Left renal cortex interstitium (tissue), 4 donors: ENCODE data around the gene ANKRD33B. TPM values are rescaled to one million over a fixed set of nuclear protein-coding genes. Genes with fewer than 3 reads are reported as not detected.
"Not testable (repeated sequence)": the region's sequence is repeated elsewhere in the genome, so short reads cannot be mapped to it uniquely, and the experiment has no call there.

Experiments used
- DNase-seq, 4 donors: peaks; one replicate each; pipeline ENCODE4 v3.0.0-alpha.2; 2013; ENCODE audit warnings: low read depth in 4 of 4, low spot score in 2 of 4, missing footprints in 1 of 4
- polyA plus RNA-seq, 4 donors: library from polyadenylated mRNA; unstranded; fragments of 120-200 nt; gene quantifications; one replicate each; pipeline ENCODE4 v1.2.1, GENCODE V29; 2013; ENCODE audit not compliant: insufficient read length in 4 of 4

The ANKRD33B gene
- polyA plus RNA-seq, 4 donors = 1.5 to 1.7 (median 1.6) TPM

DNA sequence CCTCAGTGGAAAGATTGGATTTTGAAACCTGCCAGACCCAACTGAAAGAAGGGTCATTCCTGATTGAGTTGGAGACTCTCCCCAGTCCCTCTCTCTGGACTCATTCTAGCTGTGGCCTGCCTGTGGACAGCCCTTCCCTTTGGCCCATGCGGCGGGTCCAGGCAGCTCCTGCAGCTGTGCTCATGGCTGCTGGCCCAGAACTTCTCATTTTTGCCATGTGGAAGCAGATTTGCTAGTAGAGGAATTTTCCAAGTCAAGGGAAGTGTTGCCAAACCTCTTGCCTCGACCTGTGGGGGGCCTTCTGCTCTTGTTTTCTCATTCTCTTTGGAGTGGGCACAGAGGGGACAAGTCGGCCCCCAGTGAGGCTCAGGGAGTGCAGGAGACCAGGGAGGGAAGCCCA, 89.2 kb downstream of the ANKRD33B start:
- DNase-seq = no peak

DNA sequence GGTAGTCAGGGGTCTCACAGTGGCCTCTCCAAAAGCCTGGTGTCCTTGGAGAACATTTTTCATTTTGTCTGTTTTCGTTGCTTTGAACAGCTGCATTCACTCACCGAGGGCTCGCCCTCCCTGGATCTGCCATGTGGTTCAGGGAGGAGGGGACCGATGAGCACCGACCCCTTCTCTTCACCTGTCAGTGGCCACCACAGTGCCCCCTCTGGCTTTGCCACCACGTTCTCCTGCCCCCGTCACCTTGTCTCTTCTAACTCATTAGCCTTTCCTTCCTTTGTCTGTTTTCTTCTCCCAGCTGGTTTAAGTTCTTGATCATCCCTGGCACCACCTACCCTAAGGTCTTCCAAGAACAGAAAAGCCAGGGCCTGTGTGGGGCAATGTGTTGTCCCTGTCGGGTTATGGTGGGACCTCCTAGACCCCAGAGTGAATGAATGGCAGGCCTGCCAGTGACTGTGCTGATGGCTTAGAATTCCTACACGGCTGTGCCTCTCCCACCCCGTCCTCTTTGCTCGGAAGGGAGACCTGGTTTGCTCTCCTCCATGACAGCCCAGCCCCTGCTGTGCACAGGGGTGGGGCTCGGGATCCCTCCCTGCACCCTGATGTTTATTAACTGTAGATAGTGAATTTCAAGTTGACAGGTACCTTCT, 90.0 kb downstream of the ANKRD33B start:
- DNase-seq = no peak

- no peak for DNase-seq
Measured at GRCh38 chr5:10654566-10654965, 90.7 kb downstream of the ANKRD33B start.

DNA sequence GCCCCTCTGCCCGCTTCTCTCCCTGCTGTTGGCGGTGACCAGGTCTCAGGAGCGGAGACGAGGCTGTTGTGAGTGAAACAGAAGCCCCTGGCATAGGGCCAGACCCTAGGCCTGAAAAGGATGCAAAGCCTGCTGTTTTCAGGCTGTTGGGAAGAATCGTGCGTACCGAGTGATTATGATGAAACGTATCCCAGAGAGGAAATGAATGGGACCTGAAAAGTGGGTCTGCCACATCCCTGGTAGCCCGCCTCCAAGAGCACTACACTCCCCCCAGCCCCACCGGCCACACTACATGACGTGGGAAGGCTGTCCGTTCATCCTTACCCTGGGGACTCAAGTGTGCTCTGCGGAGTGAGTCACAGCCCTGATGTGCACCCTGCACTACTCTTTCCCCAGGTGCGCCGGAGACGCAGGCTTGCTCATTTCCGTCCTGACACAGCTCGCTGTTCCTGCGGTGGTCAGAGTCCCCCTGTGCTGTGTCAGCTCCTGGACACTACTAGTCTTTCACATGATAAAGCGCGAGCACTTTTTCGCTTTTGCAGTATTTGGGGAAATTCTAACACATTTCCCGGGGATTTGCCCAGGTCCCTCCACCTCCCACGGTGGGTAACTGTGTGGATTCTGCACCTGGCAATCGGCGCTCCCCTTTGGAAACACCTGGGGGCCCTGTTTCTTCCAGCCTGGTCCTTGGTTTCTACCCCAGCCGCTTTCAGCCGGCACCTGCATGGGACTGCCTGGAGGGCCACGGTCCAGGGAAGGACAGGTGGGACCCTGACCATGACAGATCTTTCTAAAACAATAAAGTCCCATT, 91.5 kb downstream of the ANKRD33B start:
- DNase-seq = no peak

- DNase-seq = no peak
Measured at GRCh38 chr5:10655972-10656830, 92.3 kb downstream of the ANKRD33B start.

- DNase-seq = no peak
Measured at GRCh38 chr5:10658265-10658664, 94.4 kb downstream of the ANKRD33B start.

DNA sequence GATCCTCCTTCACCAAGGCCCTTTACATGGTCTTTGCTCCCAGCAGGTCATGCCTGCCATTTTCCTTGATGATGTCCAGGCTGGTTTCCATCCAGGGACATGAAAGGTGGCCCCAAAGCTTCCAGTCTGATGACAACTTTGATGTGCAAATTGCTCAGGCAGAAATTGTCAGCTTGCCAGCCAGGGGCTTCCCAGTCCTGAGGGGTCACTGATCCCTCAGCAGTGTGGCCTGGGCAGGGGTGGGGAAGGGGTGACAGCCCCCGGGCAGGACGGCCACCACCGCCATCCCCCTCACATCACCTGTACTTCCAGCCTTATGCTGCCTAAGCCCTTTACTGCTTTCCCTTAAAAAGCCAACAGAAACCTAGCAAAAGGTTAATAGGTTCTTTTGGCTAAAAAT, 96.3 kb downstream of the ANKRD33B start:
- DNase-seq = no peak

DNA sequence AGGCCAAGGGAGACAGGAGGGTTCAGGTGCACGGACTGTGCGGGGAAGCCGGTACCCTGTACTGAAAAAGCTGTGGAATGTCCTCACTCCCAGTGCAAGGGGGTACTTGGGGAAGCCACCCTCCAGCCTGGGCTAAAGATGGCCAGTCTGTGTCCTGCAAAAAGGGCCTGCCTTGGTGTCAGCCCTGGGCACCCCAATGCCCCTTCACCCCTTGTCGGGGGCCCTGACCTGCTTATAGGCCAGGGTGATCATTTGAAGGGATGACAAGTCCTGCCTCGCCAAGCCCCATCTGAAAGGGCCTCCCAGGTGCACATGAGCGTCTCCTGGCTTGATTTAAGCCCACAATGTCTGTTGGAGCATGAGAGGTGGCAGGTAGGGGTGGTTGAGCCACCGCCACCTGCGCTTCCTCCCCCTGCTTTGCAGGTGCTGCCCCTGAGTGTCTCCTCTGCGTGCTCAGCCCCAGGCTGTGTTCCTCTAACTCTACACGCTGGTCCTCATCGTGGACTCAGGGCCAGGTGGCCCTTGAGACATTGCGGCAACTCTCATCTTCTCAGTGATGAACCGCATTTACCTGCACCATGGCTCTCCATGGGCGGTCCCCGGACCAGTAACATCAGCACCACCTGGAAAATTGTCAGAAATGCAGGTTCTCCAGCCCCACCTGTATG, 97.0 kb downstream of the ANKRD33B start:
- no peak for DNase-seq

- no peak for DNase-seq
Measured at GRCh38 chr5:10661401-10661800, 97.5 kb downstream of the ANKRD33B start.

DNA sequence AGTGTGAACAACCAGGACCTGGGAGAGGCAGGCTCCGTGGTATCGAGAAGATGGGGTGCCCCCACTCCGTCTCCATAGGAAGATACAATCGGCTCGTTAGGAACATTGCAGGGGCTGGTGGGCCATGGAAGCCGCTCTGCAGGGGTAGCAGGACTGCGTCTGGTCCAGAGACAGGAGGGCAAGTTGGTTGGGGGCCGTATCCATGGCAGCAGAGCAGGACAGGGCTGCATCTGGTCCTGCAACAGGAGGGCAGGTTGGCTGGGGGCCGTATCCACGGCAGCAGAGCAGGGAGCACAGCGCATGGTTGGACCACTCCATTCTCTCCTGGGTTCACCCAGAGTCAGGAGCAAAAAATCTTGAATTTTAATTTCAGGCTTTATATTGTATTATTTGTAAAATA, 98.2 kb downstream of the ANKRD33B start:
- no peak for DNase-seq

DNA sequence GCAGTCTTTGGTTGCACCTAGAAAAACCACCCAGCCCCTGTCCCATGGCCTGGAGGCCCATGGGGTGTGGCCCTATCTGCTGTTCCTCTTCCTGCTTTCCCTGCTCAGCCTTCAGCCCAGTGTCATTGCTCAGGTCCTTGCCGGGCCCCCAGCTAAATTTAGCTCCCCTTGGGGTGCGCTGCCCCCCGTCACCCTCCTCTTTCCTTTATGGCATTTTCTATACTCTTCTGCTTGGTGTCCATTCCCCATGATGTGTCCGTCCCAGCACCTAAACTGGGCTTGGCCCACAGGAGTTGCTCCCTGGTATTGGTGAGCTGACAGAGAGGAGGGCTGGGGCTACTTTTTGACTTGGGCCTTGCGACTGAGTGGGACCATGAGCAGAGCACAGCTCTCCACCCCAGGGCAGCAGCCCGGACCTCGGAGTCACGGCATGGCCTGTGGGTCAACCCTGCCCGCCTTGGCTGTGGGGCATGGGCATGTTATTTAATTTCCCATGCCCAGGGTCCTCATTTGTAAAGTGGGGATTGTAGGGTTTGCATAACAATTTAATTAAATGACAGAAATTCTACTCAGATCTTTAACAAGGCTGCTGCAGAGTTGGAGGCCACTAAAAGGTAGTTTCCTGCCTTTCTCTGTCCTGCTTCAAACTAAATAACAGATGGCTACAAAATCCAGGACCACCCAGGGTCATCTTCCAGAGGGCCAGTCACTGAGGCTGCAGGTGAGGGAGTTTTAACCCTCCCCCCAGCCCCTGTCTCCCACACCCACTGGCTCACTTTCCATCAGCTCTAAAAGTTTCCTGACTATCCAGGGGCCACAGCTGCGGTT, 99.0 kb downstream of the ANKRD33B start:
- no peak for DNase-seq

DNA sequence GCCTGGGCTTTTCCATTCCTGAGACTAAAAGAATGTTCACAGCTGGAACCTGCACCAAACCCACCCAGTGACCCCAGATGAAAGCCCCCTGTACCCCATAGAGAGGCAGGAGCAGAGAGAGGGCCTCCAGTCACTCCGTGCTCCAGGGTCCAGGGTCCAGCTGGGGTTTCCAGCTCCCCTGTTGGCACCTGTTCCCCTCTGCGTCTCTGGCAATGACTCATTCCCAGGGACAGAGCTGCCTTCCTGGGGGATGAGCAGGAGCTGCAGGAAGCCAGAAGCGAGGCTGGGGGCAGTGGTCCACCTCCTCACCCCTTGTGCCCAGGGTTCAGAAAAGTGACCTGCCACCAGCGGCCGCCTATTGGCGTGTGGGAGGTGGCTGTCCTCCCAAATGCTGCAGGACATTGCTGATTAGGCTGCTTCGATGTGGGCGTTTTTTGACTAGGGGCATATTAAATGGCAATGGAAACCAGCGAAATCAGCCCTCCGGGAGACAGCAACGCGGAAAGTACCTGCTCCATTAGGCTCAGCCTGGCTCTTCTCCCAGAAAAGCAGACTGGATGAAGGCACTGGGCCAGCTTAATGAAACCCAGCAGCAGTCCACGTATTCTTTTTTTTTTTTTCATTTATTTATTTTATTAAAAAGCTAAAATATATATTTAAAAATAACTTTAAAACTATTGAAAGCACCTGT, 99.8 kb downstream of the ANKRD33B start:
- no peak for DNase-seq

GRCh38 chr5:10664180-10664769, 100.4 kb downstream of the ANKRD33B start:
- not testable (repeated sequence) for DNase-seq

GRCh38 chr5:10665799-10666198, 101.9 kb downstream of the ANKRD33B start:
- no peak for DNase-seq

- no peak for DNase-seq
Measured at GRCh38 chr5:10666531-10667299, 102.8 kb downstream of the ANKRD33B start.

- DNase-seq = no peak
Measured at GRCh38 chr5:10667431-10668057, 103.7 kb downstream of the ANKRD33B start.

- no peak for DNase-seq
Measured at GRCh38 chr5:10668697-10669096, 104.8 kb downstream of the ANKRD33B start.

GRCh38 chr5:10669983-10670382, 106.1 kb downstream of the ANKRD33B start:
- DNase-seq = no peak
